Karpas-422 (cell line): ENCODE results near the gene KCNAB1. TPM values are rescaled to one million over a fixed set of nuclear protein-coding genes. Genes with fewer than 3 reads are reported as not detected.
"Not testable (repeated sequence)": the region's sequence is repeated elsewhere in the genome, so short reads cannot be mapped to it uniquely, and the experiment has no call there.

Experiments used
- DNase-seq: peaks from one replicate; pipeline ENCODE4 v3.0.0-alpha.2; 2015
- H2AFZ ChIP-seq: fragments of 200-600 bp; sonication (generic); 2 replicates; pipeline ENCODE4 v1.6.1; 2014; ENCODE audit warnings: antibody characterized with exemption, low read length, mixed read lengths
- H3K27ac ChIP-seq: fragments of 200-600 bp; sonication (generic); 2 replicates; pipeline ENCODE4 v1.5.1; 2014; ENCODE audit warnings: mild to moderate bottlenecking, low read length, moderate library complexity
- H3K27me3 ChIP-seq: fragments of 200-600 bp; sonication (generic); 2 replicates; pipeline ENCODE4 v1.6.1; 2014; ENCODE audit warnings: low read length, mixed read lengths
- H3K36me3 ChIP-seq: fragments of 200-600 bp; sonication (generic); 2 replicates; pipeline ENCODE4 v1.6.1; 2014; ENCODE audit warnings: low read length, mixed read lengths; ENCODE audit not compliant: insufficient read depth
- H3K4me1 ChIP-seq: fragments of 200-600 bp; sonication (generic); 2 replicates; pipeline ENCODE4 v1.6.1; 2014; ENCODE audit warnings: mild to moderate bottlenecking, low read length, mixed read lengths
- H3K4me2 ChIP-seq: fragments of 200-600 bp; sonication (generic); 2 replicates; pipeline ENCODE4 v1.6.1; 2014; ENCODE audit warnings: low read length, low read depth, mild to moderate bottlenecking; ENCODE audit not compliant: poor library complexity, severe bottlenecking
- H3K4me3 ChIP-seq: fragments of 200-600 bp; sonication (generic); 2 replicates; pipeline ENCODE4 v1.5.1; 2014; ENCODE audit warnings: mild to moderate bottlenecking, antibody characterized with exemption, low read length, mixed read lengths
- H3K79me2 ChIP-seq: fragments of 200-600 bp; sonication (generic); 2 replicates; pipeline ENCODE4 v1.6.1; 2014; ENCODE audit warnings: mild to moderate bottlenecking, low read length, mixed read lengths
- H3K9ac ChIP-seq: fragments of 200-600 bp; sonication (generic); 2 replicates; pipeline ENCODE4 v1.6.0; 2014; ENCODE audit warnings: low read length
- H3K9me2 ChIP-seq: fragments of 200-600 bp; sonication (generic), shearing (Covaris generic); replicated peaks from 2 replicates; pipeline ENCODE4 v1.6.0; 2014; ENCODE audit warnings: mild to moderate bottlenecking, low read length, moderate library complexity; ENCODE audit not compliant: insufficient read depth
- H3K9me3 ChIP-seq: fragments of 300-700, 200-600 bp; sonication (generic); 2 replicates; pipeline ENCODE4 v1.6.1; 2014; ENCODE audit warnings: low read length, mixed read lengths
- H4K20me1 ChIP-seq: fragments of 200-600 bp; sonication (generic); 2 replicates; pipeline ENCODE4 v1.6.1; 2014; ENCODE audit warnings: mild to moderate bottlenecking, antibody characterized with exemption, low read length, low read depth; ENCODE audit not compliant: insufficient read depth
- total RNA-seq: library from RNA; depleted of rRNA; stranded (reverse); fragments of >200 nt; shearing (Covaris generic); gene quantifications from 2 replicates; pipeline ENCODE4 v1.2.3, GENCODE V29; 2014; ENCODE audit warnings: low replicate concordance

The KCNAB1 gene
- total RNA-seq, 1 experiment from 2014 or later, result not detected

- not testable (repeated sequence) for H2AFZ ChIP-seq, H3K9ac ChIP-seq, H3K9me2 ChIP-seq, H3K4me2 ChIP-seq, DNase-seq, H4K20me1 ChIP-seq, H3K9me3 ChIP-seq, H3K4me3 ChIP-seq, H3K4me1 ChIP-seq, H3K36me3 ChIP-seq, H3K27ac ChIP-seq, H3K27me3 ChIP-seq, H3K79me2 ChIP-seq
Measured at GRCh38 chr3:156222381-156222780, 102.0 kb downstream of the KCNAB1 start.

- H3K4me1 ChIP-seq, H3K9me2 ChIP-seq: not testable (repeated sequence)
Measured at GRCh38 chr3:156224046-156224445, 103.7 kb downstream of the KCNAB1 start.

GRCh38 chr3:156226676-156227420, 106.5 kb downstream of the KCNAB1 start:
- no peak for DNase-seq
- Histone ChIP-seq H4K20me1 (no peaks in the 10 kb centered on the region), H3K79me2 (no peaks in the 10 kb centered on the region), H3K27ac (no peak overlapping the region), H3K4me3 (no peak overlapping the region), H3K4me1 (no peaks in the 10 kb centered on the region), H3K27me3 (no peaks in the 10 kb centered on the region), H3K9me2 (no peaks in the 10 kb centered on the region), H3K4me2 (no peak overlapping the region), H3K9ac (no peak overlapping the region), H2AFZ (no peak overlapping the region), H3K36me3 (no peaks in the 10 kb centered on the region), H3K9me3 (no peaks in the 10 kb centered on the region)

More at GRCh38 chr3:156224046-156224445, 103.7 kb downstream of the KCNAB1 start:
- not testable (repeated sequence) for H3K79me2 ChIP-seq, H2AFZ ChIP-seq, H3K4me3 ChIP-seq, H3K9ac ChIP-seq, DNase-seq, H4K20me1 ChIP-seq, H3K27ac ChIP-seq, H3K4me2 ChIP-seq, H3K36me3 ChIP-seq, H3K9me3 ChIP-seq, H3K27me3 ChIP-seq

- Histone ChIP-seq H3K9me3 (no peaks in the 10 kb centered on the region), H3K4me1 (no peaks in the 10 kb centered on the region), H3K4me3 (no peak overlapping the region), H3K79me2 (no peaks in the 10 kb centered on the region), H3K4me2 (no peak overlapping the region), H2AFZ (no peak overlapping the region), H3K27me3 (no peaks in the 10 kb centered on the region), H3K36me3 (no peaks in the 10 kb centered on the region), H3K9ac (no peak overlapping the region), H3K27ac (no peak overlapping the region), H3K9me2 (no peaks in the 10 kb centered on the region), H4K20me1 (no peaks in the 10 kb centered on the region)
- no peak for DNase-seq
Measured at GRCh38 chr3:156227704-156228103, 107.3 kb downstream of the KCNAB1 start.

GRCh38 chr3:156230278-156230900, 110.0 kb downstream of the KCNAB1 start:
- Histone ChIP-seq H2AFZ (no peak overlapping the region), H4K20me1 (no peaks in the 10 kb centered on the region), H3K27ac (no peak overlapping the region), H3K9ac (no peak overlapping the region), H3K9me2 (no peaks in the 10 kb centered on the region), H3K9me3 (no peaks in the 10 kb centered on the region), H3K4me3 (no peak overlapping the region), H3K4me1 (no peaks in the 10 kb centered on the region), H3K27me3 (no peaks in the 10 kb centered on the region), H3K36me3 (no peaks in the 10 kb centered on the region), H3K4me2 (no peak overlapping the region), H3K79me2 (no peaks in the 10 kb centered on the region)
- no peak for DNase-seq

GRCh38 chr3:156231221-156231620, 110.8 kb downstream of the KCNAB1 start:
- H3K9me3 ChIP-seq, H3K27ac ChIP-seq, H3K9ac ChIP-seq, H3K4me2 ChIP-seq, H3K4me1 ChIP-seq, DNase-seq, H3K79me2 ChIP-seq, H2AFZ ChIP-seq, H3K27me3 ChIP-seq, H3K9me2 ChIP-seq, H3K4me3 ChIP-seq, H4K20me1 ChIP-seq, H3K36me3 ChIP-seq: not testable (repeated sequence)

GRCh38 chr3:156233876-156234275, 113.5 kb downstream of the KCNAB1 start:
- Histone ChIP-seq H3K36me3 (no peaks in the 10 kb centered on the region), H3K4me3 (no peak overlapping the region), H2AFZ (no peak overlapping the region), H3K27ac (no peak overlapping the region), H3K79me2 (no peaks in the 10 kb centered on the region), H3K9me3 (no peaks in the 10 kb centered on the region), H3K27me3 (no peaks in the 10 kb centered on the region), H4K20me1 (no peaks in the 10 kb centered on the region), H3K9ac (no peak overlapping the region), H3K4me2 (no peak overlapping the region), H3K4me1 (no peaks in the 10 kb centered on the region), H3K9me2 (no peaks in the 10 kb centered on the region)
- no peak for DNase-seq

- Histone ChIP-seq H3K79me2 (no peaks in the 10 kb centered on the region), H2AFZ (no peak overlapping the region), H3K9me3 (no peaks in the 10 kb centered on the region), H3K27me3 (no peaks in the 10 kb centered on the region), H3K9me2 (no peaks in the 10 kb centered on the region), H3K9ac (no peak overlapping the region), H3K4me2 (no peak overlapping the region), H4K20me1 (no peaks in the 10 kb centered on the region), H3K4me3 (no peak overlapping the region), H3K27ac (no peak overlapping the region), H3K36me3 (no peaks in the 10 kb centered on the region), H3K4me1 (no peaks in the 10 kb centered on the region)
- no peak for DNase-seq
Measured at GRCh38 chr3:156236556-156237260, 116.3 kb downstream of the KCNAB1 start.
